GM21825 (cell line): ENCODE results near the gene TCP11.

ENCODE experiments used
- ATAC-seq: cut with Tn5 transposase; IDR thresholded peaks from one replicate; pipeline ENCODE4 v1.9.1; 2021; ENCODE audit warnings: mild to moderate bottlenecking, moderate library complexity; ENCODE audit not compliant: unreplicated experiment

The TCP11 gene

GRCh38 chr6:35068206-35068605 is 72.9 kb downstream of the TCP11 start:
- ATAC-seq, result no peak
